ENCODE measurements around the gene PRKCH. TPM values are rescaled to one million over a fixed set of nuclear protein-coding genes. Genes with fewer than 3 reads are reported as not detected.

PRKCH gene
- total RNA-seq, 1 experiment from 2014 or later = 5.2 TPM

- Histone ChIP-seq H2BK5ac (ENCODE audit: insufficient read length, low read length) (no peak overlapping the region), H3K79me2 (ENCODE audit: insufficient read depth, low read length) (no peaks in the 10 kb centered on the region), H2BK12ac (ENCODE audit: insufficient read length, low read depth, low read length) (no peak overlapping the region), H3K14ac (ENCODE audit: insufficient read depth, low read length) (0 out of 2 replicates have a peak overlapping the region, but pooled peaks have one; percentile 33), H4K8ac (replicated peaks; ENCODE audit: insufficient read length, low read depth, low read length) (no peak overlapping the region), H3K27ac (ENCODE audit: insufficient read length, low read depth, low read length) (peak overlapping the region; percentile 63), H3K4me2 (ENCODE audit: insufficient read depth, insufficient read length, low read length) (no peak overlapping the region), H4K91ac (ENCODE audit: insufficient read length, low read depth, low read length) (no peak overlapping the region), H3K23ac (ENCODE audit: insufficient read length, low read depth, low read length) (no peak overlapping the region), H3K4ac (ENCODE audit: low read depth, low read length) (no peak overlapping the region), H2BK20ac (ENCODE audit: low read depth, low read length, poor library complexity, severe bottlenecking) (no peak overlapping the region), H3K18ac (ENCODE audit: insufficient read length, low read depth, low read length) (peak overlapping the region; percentile 37), H2BK120ac (ENCODE audit: low read depth, low read length, poor library complexity, severe bottlenecking) (no peak overlapping the region), H2BK15ac (ENCODE audit: low read depth, low read length) (no peak overlapping the region), H3K79me1 (ENCODE audit: insufficient read depth, low read depth, low read length, poor library complexity, severe bottlenecking) (no peaks in the 10 kb centered on the region), H3K9ac (ENCODE audit: extremely low read depth, insufficient read length, low read length) (no peak overlapping the region), H2AK5ac (ENCODE audit: insufficient read length, low read length) (no peak overlapping the region), H2AFZ (ENCODE audit: low read length) (peak overlapping the region; percentile 40), H3K9me3 (ENCODE audit: control insufficient read depth, low read depth, low read length) (no peaks in the 10 kb centered on the region), H3K56ac (ENCODE audit: insufficient read length, low read depth, low read length) (no peak overlapping the region), H3K4me1 (ENCODE audit: insufficient read depth, low read length) (peaks cover 6% of the 10 kb centered on the region; the same call in 1 of the 2 replicates), H3T11ph (ENCODE audit: low read length) (peak overlapping the region; percentile 24), H4K5ac (ENCODE audit: insufficient read length, low read depth, low read length) (no peak overlapping the region), H4K20me1 (ENCODE audit: control insufficient read depth, insufficient read depth, insufficient read length) (no peaks in the 10 kb centered on the region), H3K27me3 (ENCODE audit: insufficient read depth, low read length) (no peaks in the 10 kb centered on the region), H3K23me2 (ENCODE audit: insufficient read length, low read depth, low read length, poor library complexity, severe bottlenecking) (no peaks in the 10 kb centered on the region)
- Mint-ChIP-seq H3K9me3 (no peaks in the 10 kb centered on the region), H3K27ac (peak overlapping the region; percentile 84 to 98 (median 97); a peak in 6 of 7 replicates), H3K36me3 (ENCODE audit: insufficient read depth in 1 of 3, low read depth in 3 of 3) (no peaks in the 10 kb centered on the region), H3K27me3 (ENCODE audit: low read depth) (no peaks in the 10 kb centered on the region), H3K4me3 (no peak overlapping the region), H3K4me1 (peaks cover 29 to 36% of the 10 kb centered on the region in 2 experiments)
- no CpG with 5 or more reads among the region's 8 CpGs for WGBS (ENCODE audit: extremely low coverage, insufficient read length, low lambda C conversion rate)
- peak; percentile 56 for DNase-seq
- TF ChIP-seq CTCF (conservative IDR thresholded peaks at IDR 0.05) = no peak
Observed at GRCh38 chr14:61537563-61538463, 216.4 kb downstream of the PRKCH start.
